PC-9 (cell line): ENCODE measurements around the gene CTPS2. TPM values are rescaled to one million over a fixed set of nuclear protein-coding genes. Genes with fewer than 3 reads are reported as not detected.

Source experiments
- BruUV-seq: library from RNA; stranded (reverse); fragments of 400-500 nt; replicated peaks from 2 replicates; lab custom pipeline; 2021; lab: Mats Ljungman, UMichigan
- CTCF ChIA-PET: fragments of 300-600 bp; sonication (Branson Sonifier 250); formaldehyde crosslinking; loops from one replicate; lab custom pipeline; 2022; ENCODE audit warnings: antibody characterized with exemption; lab: Charles Lee
- POLR2A ChIA-PET: fragments of 300-600 bp; sonication (Branson Sonifier 250); formaldehyde crosslinking; loops from one replicate; lab custom pipeline; 2022; ENCODE audit warnings: antibody characterized with exemption; ENCODE audit not compliant: unreplicated experiment; lab: Charles Lee
- DNase-seq, 2 experiments: peaks; one replicate each; pipeline versions ENCODE4 v3.0.0 to v3.0.0-alpha.2; 2015 to 2022; ENCODE audit warnings: mixed read lengths in 1 of 2
- H2AFZ ChIP-seq: fragments of 200-600 bp; sonication (generic); 2 replicates; pipeline ENCODE4 v1.8.1; 2017; ENCODE audit warnings: antibody characterized with exemption
- H3F3A ChIP-seq: fragments of 200-600 bp; sonication (generic); 2 replicates; pipeline ENCODE4 v1.8.1; 2017; ENCODE audit warnings: antibody characterized with exemption, mild to moderate bottlenecking, low read depth; ENCODE audit not compliant: insufficient read depth
- H3K27ac ChIP-seq: fragments of 200-600 bp; sonication (generic); 2 replicates; pipeline ENCODE4 v1.6.1; 2016; ENCODE audit warnings: mixed run types
- H3K27me3 ChIP-seq: fragments of 200-600 bp; sonication (generic); 2 replicates; pipeline ENCODE4 v1.6.1; 2016; ENCODE audit warnings: low read depth, mixed run types; ENCODE audit not compliant: insufficient read depth
- H3K36me3 ChIP-seq: fragments of 200-600 bp; sonication (generic); 2 replicates; pipeline ENCODE4 v1.6.1; 2016; ENCODE audit warnings: low read depth, mixed run types
- H3K4me1 ChIP-seq: fragments of 200-600 bp; sonication (generic); replicated peaks from 2 replicates; pipeline ENCODE4 v1.6.1; 2016; ENCODE audit warnings: mixed run types; ENCODE audit not compliant: insufficient read depth
- H3K4me2 ChIP-seq: fragments of 200-600 bp; sonication (generic); 2 replicates; pipeline ENCODE4 v1.6.1; 2017; ENCODE audit warnings: mixed run types
- H3K4me3 ChIP-seq: fragments of 200-600 bp; sonication (generic); 2 replicates; pipeline ENCODE4 v1.6.1; 2016; ENCODE audit warnings: mixed run types
- H3K79me2 ChIP-seq: fragments of 200-600 bp; sonication (generic); 2 replicates; pipeline ENCODE4 v1.6.1; 2017; ENCODE audit warnings: low read depth, mixed run types
- H3K9me2 ChIP-seq: fragments of 200-600 bp; sonication (generic); 2 replicates; pipeline ENCODE4 v1.8.1; 2017; ENCODE audit warnings: mild to moderate bottlenecking; ENCODE audit not compliant: insufficient read depth
- H3K9me3 ChIP-seq: fragments of 200-600 bp; sonication (generic); 2 replicates; pipeline ENCODE4 v1.8.1; 2016; ENCODE audit warnings: low read depth; ENCODE audit not compliant: insufficient read depth
- H4K20me1 ChIP-seq: fragments of 200-600 bp; sonication (generic); 2 replicates; pipeline ENCODE4 v1.8.1; 2017; ENCODE audit not compliant: insufficient read depth
- EZH2 ChIP-seq: fragments of 200-600 bp; sonication (generic); IDR thresholded peaks from 2 replicates; pipeline ENCODE4 v1.8.0; 2017; ENCODE audit warnings: antibody characterized with exemption, low read depth
- intact Hi-C: fragments of 100-400 bp; cut with micrococcal nuclease; formaldehyde crosslinking; loops from one replicate; pipeline ENCODE4 v1.10.0; 2022; ENCODE audit not compliant: unreplicated experiment
- total RNA-seq: library from RNA; stranded (reverse); gene quantifications from 2 replicates; pipeline ENCODE4 v1.2.3, GENCODE V29; 2021
- TF ChIP-seq, protein P1 (sequence below): fragments of 200-600 bp; sonication (generic); conservative IDR thresholded peaks from 2 replicates; pipeline ENCODE4 v1.6.1; 2017; ENCODE audit warnings: mixed run types, antibody characterized with exemption, mild to moderate bottlenecking, moderate library complexity

The CTPS2 gene
- total RNA-seq, 1 experiment from 2014 or later, result 15.8 TPM

DNA sequence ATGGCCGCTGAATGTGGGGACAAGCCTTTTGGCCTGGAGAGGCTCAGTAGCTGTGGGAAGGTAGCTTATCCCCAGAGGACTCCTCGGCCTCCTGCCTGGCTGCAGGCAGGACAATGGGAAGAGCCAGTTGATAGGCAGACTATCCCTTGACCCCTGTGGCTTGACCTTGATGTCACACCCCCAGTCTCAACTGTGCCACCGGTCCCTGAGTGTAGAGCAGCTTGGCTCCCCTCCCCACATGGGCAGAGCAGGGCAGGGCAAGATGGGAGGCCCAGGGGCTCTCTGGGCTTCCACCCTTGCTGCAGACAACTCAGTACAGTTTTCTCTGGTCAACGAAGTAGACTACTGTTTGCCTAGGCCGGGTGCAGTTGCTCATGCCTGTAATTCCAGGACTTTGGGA is 32.6 kb upstream of the CTPS2 start:
- no TSS peak for BruUV-seq
- H4K20me1 ChIP-seq, result no peaks in the 10 kb centered on the region

DNA sequence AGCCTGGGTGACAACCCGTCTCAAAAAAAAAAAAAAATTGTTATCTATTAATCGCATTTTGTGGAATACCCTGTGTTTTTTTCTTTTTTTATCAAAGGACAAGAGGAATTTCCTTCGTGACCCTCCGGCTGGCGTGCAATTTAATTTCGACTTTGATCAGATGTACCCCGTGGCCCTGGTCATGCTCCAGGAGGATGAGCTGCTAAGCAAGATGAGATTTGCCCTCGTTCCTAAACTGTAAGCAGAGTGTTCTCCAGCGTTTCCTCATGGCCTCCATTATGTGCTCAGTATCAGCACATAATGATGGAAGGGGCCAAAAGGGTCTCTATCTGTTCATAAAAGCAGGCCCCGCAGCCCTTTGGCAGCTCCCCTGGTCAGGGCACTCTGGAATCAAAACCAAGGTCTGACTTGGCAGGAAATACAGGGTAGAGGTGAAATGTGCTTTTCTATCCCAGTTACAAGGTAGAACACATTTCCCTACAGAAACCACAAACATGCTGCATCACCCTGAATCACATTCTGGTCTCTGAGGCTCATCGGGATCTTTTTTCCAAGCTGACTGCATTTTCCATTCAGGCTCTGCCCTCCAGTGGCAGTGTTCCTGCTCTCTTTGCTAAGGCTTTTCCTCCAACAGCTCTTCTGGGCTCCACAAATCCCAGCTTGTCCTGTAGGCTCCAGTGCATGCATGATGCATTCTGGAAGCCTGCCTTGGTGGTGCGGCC is 31.3 kb upstream of the CTPS2 start:
- Histone ChIP-seq H3K27me3 (no peaks in the 10 kb centered on the region), H3K4me3 (no peak overlapping the region), H3K79me2 (no peaks in the 10 kb centered on the region), H4K20me1 (no peaks in the 10 kb centered on the region), H3K4me1 (peaks cover 10% of the 10 kb centered on the region), H3K27ac (peak overlapping the region; percentile 46; the same call in 1 of the 2 replicates), H3K9me2 (no peaks in the 10 kb centered on the region), H3K36me3 (no peaks in the 10 kb centered on the region), H3K9me3 (no peaks in the 10 kb centered on the region), H3K4me2 (no peak overlapping the region), H2AFZ (no peak overlapping the region), H3F3A (peaks cover 13% of the 10 kb centered on the region)
- TF ChIP-seq, protein P1, sequence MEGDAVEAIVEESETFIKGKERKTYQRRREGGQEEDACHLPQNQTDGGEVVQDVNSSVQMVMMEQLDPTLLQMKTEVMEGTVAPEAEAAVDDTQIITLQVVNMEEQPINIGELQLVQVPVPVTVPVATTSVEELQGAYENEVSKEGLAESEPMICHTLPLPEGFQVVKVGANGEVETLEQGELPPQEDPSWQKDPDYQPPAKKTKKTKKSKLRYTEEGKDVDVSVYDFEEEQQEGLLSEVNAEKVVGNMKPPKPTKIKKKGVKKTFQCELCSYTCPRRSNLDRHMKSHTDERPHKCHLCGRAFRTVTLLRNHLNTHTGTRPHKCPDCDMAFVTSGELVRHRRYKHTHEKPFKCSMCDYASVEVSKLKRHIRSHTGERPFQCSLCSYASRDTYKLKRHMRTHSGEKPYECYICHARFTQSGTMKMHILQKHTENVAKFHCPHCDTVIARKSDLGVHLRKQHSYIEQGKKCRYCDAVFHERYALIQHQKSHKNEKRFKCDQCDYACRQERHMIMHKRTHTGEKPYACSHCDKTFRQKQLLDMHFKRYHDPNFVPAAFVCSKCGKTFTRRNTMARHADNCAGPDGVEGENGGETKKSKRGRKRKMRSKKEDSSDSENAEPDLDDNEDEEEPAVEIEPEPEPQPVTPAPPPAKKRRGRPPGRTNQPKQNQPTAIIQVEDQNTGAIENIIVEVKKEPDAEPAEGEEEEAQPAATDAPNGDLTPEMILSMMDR, result no peak
- TF ChIP-seq EZH2, result no peak
- CTCF ChIA-PET, result interaction anchor here (0.7 kb wide), 1 partner anchor 10 kb away, joined by 3 read pairs; no protein-coding TSS in a partner anchor
- peak; percentile 3 to 42 for DNase-seq
- BruUV-seq, result no TSS peak
- POLR2A ChIA-PET, result interaction anchor here (0.6 kb wide), 2 partner anchors 33 to 48 kb away, joined by 3 to 8 read pairs; no protein-coding TSS in a partner anchor
- intact Hi-C loops, result no loop called here

More for the DNA sequence above, 32.6 kb upstream of the CTPS2 start:
- ChIA-PET CTCF (no interaction called here), POLR2A (no interaction called here)
- Histone ChIP-seq H3K9me3 (no peaks in the 10 kb centered on the region), H3K9me2 (no peaks in the 10 kb centered on the region), H2AFZ (no peak overlapping the region), H3K27me3 (no peaks in the 10 kb centered on the region), H3K27ac (no peak overlapping the region), H3K4me2 (no peak overlapping the region), H3K4me1 (peaks cover 6% of the 10 kb centered on the region), H3K4me3 (no peak overlapping the region), H3F3A (peaks cover under 1% of the 10 kb centered on the region), H3K79me2 (no peaks in the 10 kb centered on the region), H3K36me3 (no peaks in the 10 kb centered on the region)
- intact Hi-C loops, result no loop called here
- no peak for TF ChIP-seq EZH2
- TF ChIP-seq, protein P1, result no peak
- DNase-seq, result no peak

DNA sequence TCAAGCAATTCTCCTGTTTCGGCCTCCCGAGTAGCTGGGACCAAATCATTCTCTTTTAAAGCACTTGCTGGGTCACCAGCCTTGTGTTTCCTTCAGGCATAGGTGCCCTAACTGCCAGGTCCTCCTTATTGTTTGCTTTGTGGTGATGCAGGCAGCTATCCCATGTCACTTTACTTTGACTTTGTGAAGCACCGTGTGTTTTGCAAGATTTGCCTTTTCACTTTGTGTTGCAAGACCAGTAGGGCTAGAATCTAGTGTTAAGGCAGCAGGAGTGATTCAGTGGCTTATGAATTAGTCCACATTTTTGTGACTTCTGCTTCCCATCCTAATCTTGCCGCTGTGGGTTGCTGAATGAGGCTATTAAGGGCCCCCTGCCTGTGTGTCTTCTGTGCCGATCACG is 27.1 kb upstream of the CTPS2 start:
- H2AFZ ChIP-seq, result no peak overlapping the region
- peak in 1 of 2 experiments; percentile 87 for DNase-seq
- H3K4me3 ChIP-seq, result no peak overlapping the region
- H3K4me1 ChIP-seq, result peaks cover 10% of the 10 kb centered on the region
- no peaks in the 10 kb centered on the region for H4K20me1 ChIP-seq
- no peaks in the 10 kb centered on the region for H3K9me2 ChIP-seq
- peaks cover 15% of the 10 kb centered on the region for H3F3A ChIP-seq
- peak overlapping the region; percentile 43; the same call in 1 of the 2 replicates for H3K4me2 ChIP-seq
- no peaks in the 10 kb centered on the region; the same call in 1 of the 2 replicates for H3K36me3 ChIP-seq
- ChIA-PET CTCF (no interaction called here), POLR2A (no interaction called here)
- H3K79me2 ChIP-seq, result no peaks in the 10 kb centered on the region
- H3K9me3 ChIP-seq, result no peaks in the 10 kb centered on the region
- peak overlapping the region; percentile 44 for H3K27ac ChIP-seq
- TF ChIP-seq, protein P1, result no peak
- TF ChIP-seq EZH2, result no peak
- BruUV-seq, result no TSS peak
- no peaks in the 10 kb centered on the region for H3K27me3 ChIP-seq
- intact Hi-C loops, result no loop called here
